HEK293 (cell line): ENCODE results near the gene PAX2.
A peak's percentile ranks its signal among the peaks of the same experiment; 100 is the strongest.

Experiments
- FEZF1 ChIP-seq: fragments of 450-650 bp; formaldehyde crosslinking; IDR thresholded peaks from 2 replicates; pipeline ENCODE4 v1.5.1; 2016; ENCODE audit warnings: missing biosample characterization, missing genetic modification characterization
- GLI4 ChIP-seq: fragments of 450-650 bp; formaldehyde crosslinking; IDR thresholded peaks from 2 replicates; pipeline ENCODE4 v1.5.1; 2016; ENCODE audit warnings: missing biosample characterization, missing genetic modification characterization
- GLIS1 ChIP-seq: fragments of 450-650 bp; formaldehyde crosslinking; IDR thresholded peaks from 2 replicates; pipeline ENCODE4 v1.5.1; 2016; ENCODE audit warnings: missing biosample characterization, missing genetic modification characterization
- HOXC10 ChIP-seq: sonication (generic); formaldehyde crosslinking; IDR thresholded peaks from 2 replicates; pipeline ENCODE4 v1.8.1; 2023; ENCODE audit warnings: mild to moderate bottlenecking, missing genetic modification reagents
- IKZF3 ChIP-seq: fragments of 450-650 bp; IDR thresholded peaks from 2 replicates; pipeline ENCODE4 v1.5.0; 2018; ENCODE audit warnings: missing biosample characterization, mild to moderate bottlenecking, missing genetic modification characterization, moderate library complexity
- KLF10 ChIP-seq: fragments of 450-650 bp; IDR thresholded peaks from 2 replicates; pipeline ENCODE4 v1.5.1; 2018; ENCODE audit warnings: missing biosample characterization, mild to moderate bottlenecking, missing genetic modification characterization
- KLF17 ChIP-seq: fragments of 450-650 bp; formaldehyde crosslinking; IDR thresholded peaks from 2 replicates; pipeline ENCODE4 v1.5.1; 2016; ENCODE audit warnings: missing biosample characterization, missing genetic modification characterization
- MYNN ChIP-seq: fragments of 450-650 bp; formaldehyde crosslinking; IDR thresholded peaks from 2 replicates; pipeline ENCODE4 v1.5.1; 2016; ENCODE audit warnings: missing biosample characterization, missing genetic modification characterization, borderline replicate concordance
- SP3 ChIP-seq: fragments of 450-650 bp; formaldehyde crosslinking; IDR thresholded peaks from 2 replicates; pipeline ENCODE4 v1.5.1; 2016; ENCODE audit warnings: missing biosample characterization, missing genetic modification characterization
- SP7 ChIP-seq: fragments of 450-650 bp; formaldehyde crosslinking; IDR thresholded peaks from 2 replicates; pipeline ENCODE4 v1.5.1; 2016; ENCODE audit warnings: missing biosample characterization, missing genetic modification characterization
- YY2 ChIP-seq: fragments of 450-650 bp; formaldehyde crosslinking; IDR thresholded peaks from 2 replicates; pipeline ENCODE4 v1.5.1; 2016; ENCODE audit warnings: missing biosample characterization, missing genetic modification characterization
- ZNF133 ChIP-seq: fragments of 450-650 bp; formaldehyde crosslinking; IDR thresholded peaks from 2 replicates; pipeline ENCODE4 v1.5.1; 2016; ENCODE audit warnings: missing biosample characterization, missing genetic modification characterization
- ZNF175 ChIP-seq: fragments of 450-650 bp; formaldehyde crosslinking; IDR thresholded peaks from 2 replicates; pipeline ENCODE4 v1.5.1; 2016; ENCODE audit warnings: missing biosample characterization, missing genetic modification characterization
- ZNF2 ChIP-seq: fragments of 450-650 bp; formaldehyde crosslinking; IDR thresholded peaks from 2 replicates; pipeline ENCODE4 v1.5.1; 2016; ENCODE audit warnings: missing biosample characterization, missing genetic modification characterization
- ZNF202 ChIP-seq: fragments of 450-650 bp; formaldehyde crosslinking; IDR thresholded peaks from 2 replicates; pipeline ENCODE4 v1.5.1; 2016; ENCODE audit warnings: missing biosample characterization, missing genetic modification characterization, borderline replicate concordance
- ZNF221 ChIP-seq: fragments of 450-650 bp; formaldehyde crosslinking; IDR thresholded peaks from 2 replicates; pipeline ENCODE4 v1.5.1; 2017; ENCODE audit warnings: missing biosample characterization, missing genetic modification characterization, borderline replicate concordance
- ZNF274 ChIP-seq, 2 experiments: fragments of 200-500 bp in 1 of 2; fragments of 450-650 bp in 1 of 2; sonication (Bioruptor generic) in 1 of 2; formaldehyde crosslinking in 1 of 2; IDR thresholded peaks; 2 replicates each; pipeline versions ENCODE4 v1.5.1 to v1.6.1; 2014 to 2016; ENCODE audit warnings: borderline replicate concordance in 1 of 2, inconsistent platforms in 1 of 2, low read length in 1 of 2, missing biosample characterization in 1 of 2, missing genetic modification characterization in 1 of 2
- ZNF280D ChIP-seq: fragments of 450-650 bp; formaldehyde crosslinking; IDR thresholded peaks from 2 replicates; pipeline ENCODE4 v1.5.1; 2016; ENCODE audit warnings: missing biosample characterization, missing genetic modification characterization
- ZNF341 ChIP-seq: fragments of 450-650 bp; formaldehyde crosslinking; IDR thresholded peaks from 2 replicates; pipeline ENCODE4; 2016; ENCODE audit warnings: low read depth, missing biosample characterization, missing genetic modification characterization
- ZNF354C ChIP-seq: fragments of 450-650 bp; formaldehyde crosslinking; IDR thresholded peaks from 2 replicates; pipeline ENCODE4 v1.5.1; 2016; ENCODE audit warnings: missing biosample characterization, missing genetic modification characterization, low read depth, borderline replicate concordance
- ZNF394 ChIP-seq: fragments of 450-650 bp; formaldehyde crosslinking; IDR thresholded peaks from 2 replicates; pipeline ENCODE4 v1.5.1; 2016; ENCODE audit warnings: missing biosample characterization, missing genetic modification characterization, mild to moderate bottlenecking, moderate library complexity, borderline replicate concordance
- ZNF529 ChIP-seq: fragments of 450-650 bp; formaldehyde crosslinking; IDR thresholded peaks from 2 replicates; pipeline ENCODE4 v1.5.1; 2017; ENCODE audit warnings: missing genetic modification characterization, missing biosample characterization; ENCODE audit not compliant: insufficient replicate concordance
- ZNF623 ChIP-seq: fragments of 450-650 bp; formaldehyde crosslinking; IDR thresholded peaks from 2 replicates; pipeline ENCODE4 v1.5.1; 2016; ENCODE audit warnings: missing biosample characterization, missing genetic modification characterization
- ZNF626 ChIP-seq: fragments of 450-650 bp; sonication (Bioruptor Pico); formaldehyde crosslinking; IDR thresholded peaks from 2 replicates; pipeline ENCODE4 v1.5.1; 2018; ENCODE audit warnings: missing biosample characterization, missing genetic modification characterization, inconsistent platforms
- ZNF704 ChIP-seq: fragments of 450-650 bp; formaldehyde crosslinking; IDR thresholded peaks from 2 replicates; pipeline ENCODE4 v1.5.1; 2016; ENCODE audit warnings: missing biosample characterization, missing genetic modification characterization
- ZNF776 ChIP-seq: fragments of 450-650 bp; formaldehyde crosslinking; IDR thresholded peaks from 2 replicates; pipeline ENCODE4 v1.5.0; 2017; ENCODE audit warnings: missing biosample characterization, missing genetic modification characterization, borderline replicate concordance
- TF ChIP-seq, protein P1 (sequence below): fragments of 450-650 bp; formaldehyde crosslinking; IDR thresholded peaks from 2 replicates; pipeline ENCODE4 v1.5.0; 2017; ENCODE audit warnings: missing biosample characterization, missing genetic modification characterization, borderline replicate concordance
- TF ChIP-seq, protein P2 (sequence below): fragments of 450-650 bp; formaldehyde crosslinking; IDR thresholded peaks from 2 replicates; pipeline ENCODE4 v1.5.1; 2016; ENCODE audit warnings: missing biosample characterization, missing genetic modification characterization

The PAX2 gene

DNA sequence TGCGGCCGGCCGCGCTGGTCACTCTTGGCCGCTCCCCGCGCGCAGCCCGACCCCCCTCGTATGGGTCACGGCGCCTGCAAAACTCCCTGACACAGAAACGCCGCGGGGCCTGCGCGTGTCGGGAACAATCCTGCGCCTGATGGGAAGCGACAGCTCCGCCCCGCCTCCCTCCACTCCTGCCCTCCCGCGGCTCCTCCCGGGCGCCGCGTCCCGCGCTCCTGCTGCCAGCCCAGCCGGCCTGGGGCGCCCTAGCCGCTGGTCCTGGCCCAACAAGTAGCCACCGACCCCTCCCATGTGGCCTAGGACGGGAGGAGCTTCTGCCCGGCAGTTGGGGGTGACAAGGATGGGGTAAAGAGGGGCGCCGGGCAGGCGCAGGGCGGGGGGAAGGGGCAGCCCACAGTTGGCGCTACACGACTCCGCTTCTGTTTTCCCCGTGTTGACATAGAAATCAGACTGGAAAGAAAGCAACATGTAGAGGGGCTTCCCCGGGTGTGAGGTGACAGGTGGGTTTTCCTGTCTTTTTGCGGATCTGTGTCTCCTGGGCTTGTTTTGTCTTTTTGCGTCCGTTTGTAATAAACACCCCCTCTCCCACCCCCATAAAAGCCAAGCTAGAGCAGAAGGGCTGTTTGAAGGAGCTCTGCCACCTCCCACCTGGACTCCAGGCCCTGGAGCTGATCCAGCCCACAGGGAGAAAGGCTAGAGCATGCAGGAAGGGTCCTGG, 35.1 kb upstream of the PAX2 start (continued):
- TF ChIP-seq KLF17 (tag by site-specific recombination) (peak; percentile 72; the same call in 1 of the 2 replicates), ZNF354C (tag by site-specific recombination) (no peak), MYNN (tag by site-specific recombination) (no peak), ZNF133 (no peak), GLIS1 (tag by site-specific recombination) (peak; percentile 94), ZNF394 (0 out of 2 replicates have a peak, but pooled peaks have one; percentile 12), ZNF341 (tag by site-specific recombination) (peak; percentile 79; the same call in 1 of the 2 replicates), ZNF202 (no peak), ZNF623 (tag by site-specific recombination) (no peak), ZNF175 (tag by site-specific recombination) (no peak), YY2 (tag by site-specific recombination) (no peak), SP3 (tag by site-specific recombination) (peak; percentile 62; the same call in 1 of the 2 replicates), ZNF776 (tag by site-specific recombination) (no peak), HOXC10 (CRISPR knock-in tag) (no peak), ZNF274 (IDR thresholded peaks at IDR 0.05; ENCODE audit: low read length) (no peak), ZNF274 (tag by site-specific recombination; IDR thresholded peaks at IDR 0.05; ENCODE audit: borderline replicate concordance) (no peak), GLI4 (tag by site-specific recombination) (no peak), ZNF529 (tag by site-specific recombination) (no peak), SP7 (tag by site-specific recombination) (peak; percentile 11; the same call in 1 of the 2 replicates), ZNF704 (no peak), ZNF221 (tag by site-specific recombination) (no peak), FEZF1 (tag by site-specific recombination) (no peak), ZNF280D (tag by site-specific recombination) (no peak), IKZF3 (tag by site-specific recombination) (peak; percentile 88), KLF10 (no peak), ZNF2 (tag by site-specific recombination) (peak; percentile 52; the same call in 1 of the 2 replicates), ZNF626 (tag by site-specific recombination) (no peak)
- TF ChIP-seq, protein P1, sequence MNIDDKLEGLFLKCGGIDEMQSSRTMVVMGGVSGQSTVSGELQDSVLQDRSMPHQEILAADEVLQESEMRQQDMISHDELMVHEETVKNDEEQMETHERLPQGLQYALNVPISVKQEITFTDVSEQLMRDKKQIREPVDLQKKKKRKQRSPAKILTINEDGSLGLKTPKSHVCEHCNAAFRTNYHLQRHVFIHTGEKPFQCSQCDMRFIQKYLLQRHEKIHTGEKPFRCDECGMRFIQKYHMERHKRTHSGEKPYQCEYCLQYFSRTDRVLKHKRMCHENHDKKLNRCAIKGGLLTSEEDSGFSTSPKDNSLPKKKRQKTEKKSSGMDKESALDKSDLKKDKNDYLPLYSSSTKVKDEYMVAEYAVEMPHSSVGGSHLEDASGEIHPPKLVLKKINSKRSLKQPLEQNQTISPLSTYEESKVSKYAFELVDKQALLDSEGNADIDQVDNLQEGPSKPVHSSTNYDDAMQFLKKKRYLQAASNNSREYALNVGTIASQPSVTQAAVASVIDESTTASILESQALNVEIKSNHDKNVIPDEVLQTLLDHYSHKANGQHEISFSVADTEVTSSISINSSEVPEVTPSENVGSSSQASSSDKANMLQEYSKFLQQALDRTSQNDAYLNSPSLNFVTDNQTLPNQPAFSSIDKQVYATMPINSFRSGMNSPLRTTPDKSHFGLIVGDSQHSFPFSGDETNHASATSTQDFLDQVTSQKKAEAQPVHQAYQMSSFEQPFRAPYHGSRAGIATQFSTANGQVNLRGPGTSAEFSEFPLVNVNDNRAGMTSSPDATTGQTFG: no peak
- TF ChIP-seq, protein P2, sequence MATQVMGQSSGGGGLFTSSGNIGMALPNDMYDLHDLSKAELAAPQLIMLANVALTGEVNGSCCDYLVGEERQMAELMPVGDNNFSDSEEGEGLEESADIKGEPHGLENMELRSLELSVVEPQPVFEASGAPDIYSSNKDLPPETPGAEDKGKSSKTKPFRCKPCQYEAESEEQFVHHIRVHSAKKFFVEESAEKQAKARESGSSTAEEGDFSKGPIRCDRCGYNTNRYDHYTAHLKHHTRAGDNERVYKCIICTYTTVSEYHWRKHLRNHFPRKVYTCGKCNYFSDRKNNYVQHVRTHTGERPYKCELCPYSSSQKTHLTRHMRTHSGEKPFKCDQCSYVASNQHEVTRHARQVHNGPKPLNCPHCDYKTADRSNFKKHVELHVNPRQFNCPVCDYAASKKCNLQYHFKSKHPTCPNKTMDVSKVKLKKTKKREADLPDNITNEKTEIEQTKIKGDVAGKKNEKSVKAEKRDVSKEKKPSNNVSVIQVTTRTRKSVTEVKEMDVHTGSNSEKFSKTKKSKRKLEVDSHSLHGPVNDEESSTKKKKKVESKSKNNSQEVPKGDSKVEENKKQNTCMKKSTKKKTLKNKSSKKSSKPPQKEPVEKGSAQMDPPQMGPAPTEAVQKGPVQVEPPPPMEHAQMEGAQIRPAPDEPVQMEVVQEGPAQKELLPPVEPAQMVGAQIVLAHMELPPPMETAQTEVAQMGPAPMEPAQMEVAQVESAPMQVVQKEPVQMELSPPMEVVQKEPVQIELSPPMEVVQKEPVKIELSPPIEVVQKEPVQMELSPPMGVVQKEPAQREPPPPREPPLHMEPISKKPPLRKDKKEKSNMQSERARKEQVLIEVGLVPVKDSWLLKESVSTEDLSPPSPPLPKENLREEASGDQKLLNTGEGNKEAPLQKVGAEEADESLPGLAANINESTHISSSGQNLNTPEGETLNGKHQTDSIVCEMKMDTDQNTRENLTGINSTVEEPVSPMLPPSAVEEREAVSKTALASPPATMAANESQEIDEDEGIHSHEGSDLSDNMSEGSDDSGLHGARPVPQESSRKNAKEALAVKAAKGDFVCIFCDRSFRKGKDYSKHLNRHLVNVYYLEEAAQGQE (tag by site-specific recombination): no peak
